Suprapubic skin (tissue), 4 donors: ENCODE results near the gene IQSEC3. TPM values are rescaled to one million over a fixed set of nuclear protein-coding genes. Genes with fewer than 3 reads are reported as not detected.
"Not testable (repeated sequence)": the region's sequence is repeated elsewhere in the genome, so short reads cannot be mapped to it uniquely, and the experiment has no call there.

Source experiments
- DNase-seq, 2 donors: peaks; one replicate each; pipeline ENCODE4 v3.0.0-alpha.2; 2019; ENCODE audit warnings: low spot score in 2 of 2
- H3K27ac ChIP-seq: fragments of 200-600 bp; sonication (generic); one replicate; pipeline ENCODE4 v1.5.1; 2019
- H3K27me3 ChIP-seq: fragments of 200-600 bp; sonication (generic); one replicate; pipeline ENCODE4 v1.5.1; 2019
- H3K36me3 ChIP-seq: fragments of 200-600 bp; sonication (generic); one replicate; pipeline ENCODE4 v1.5.1; 2019
- H3K4me1 ChIP-seq: fragments of 200-600 bp; sonication (generic); one replicate; pipeline ENCODE4 v1.5.1; 2019
- H3K4me3 ChIP-seq: fragments of 200-600 bp; sonication (generic); one replicate; pipeline ENCODE4 v1.5.1; 2019; ENCODE audit warnings: mild to moderate bottlenecking
- H3K9me3 ChIP-seq: fragments of 200-600 bp; sonication (generic); one replicate; pipeline ENCODE4 v1.5.1; 2019
- CTCF ChIP-seq, 2 donors: fragments of 200-600 bp in 1 of 2; fragments of 450-650 bp in 1 of 2; sonication (generic) in 1 of 2; IDR thresholded peaks; one replicate each; pipeline ENCODE4 v1.5.1; 2016 to 2019; ENCODE audit warnings: antibody characterized with exemption in 2 of 2, mild to moderate bottlenecking in 1 of 2, moderate library complexity in 1 of 2
- EP300 ChIP-seq: sonication (generic); formaldehyde crosslinking; IDR thresholded peaks from one replicate; pipeline ENCODE4 v1.6.1; 2017; ENCODE audit warnings: antibody characterized with exemption
- POLR2A ChIP-seq, 2 donors: fragments of 450-650 bp; IDR thresholded peaks; one replicate each; pipeline ENCODE4 v1.6.1; 2017; ENCODE audit warnings: antibody characterized with exemption in 2 of 2, mild to moderate bottlenecking in 2 of 2, moderate library complexity in 2 of 2
- POLR2AphosphoS5 ChIP-seq, 3 donors: sonication (generic); formaldehyde crosslinking; IDR thresholded peaks; one replicate each; pipeline ENCODE4 v1.6.1; 2017; ENCODE audit warnings: antibody characterized with exemption in 3 of 3
- WGBS: methylation state at CpG from one replicate; pipeline ENCODE4 v1.1.5; 2018; 5-methylcytosine and 5-hydroxymethylcytosine counted together
- total RNA-seq, 4 donors: library from RNA; depleted of rRNA; stranded (reverse); fragments of >200 nt; gene quantifications; one replicate each; pipeline ENCODE4 v1.1.0, GENCODE V29; 2016

The IQSEC3 gene
- total RNA-seq, 4 donors from 2014 or later, result 0.18 to 0.21 TPM; not detected in 2

DNA sequence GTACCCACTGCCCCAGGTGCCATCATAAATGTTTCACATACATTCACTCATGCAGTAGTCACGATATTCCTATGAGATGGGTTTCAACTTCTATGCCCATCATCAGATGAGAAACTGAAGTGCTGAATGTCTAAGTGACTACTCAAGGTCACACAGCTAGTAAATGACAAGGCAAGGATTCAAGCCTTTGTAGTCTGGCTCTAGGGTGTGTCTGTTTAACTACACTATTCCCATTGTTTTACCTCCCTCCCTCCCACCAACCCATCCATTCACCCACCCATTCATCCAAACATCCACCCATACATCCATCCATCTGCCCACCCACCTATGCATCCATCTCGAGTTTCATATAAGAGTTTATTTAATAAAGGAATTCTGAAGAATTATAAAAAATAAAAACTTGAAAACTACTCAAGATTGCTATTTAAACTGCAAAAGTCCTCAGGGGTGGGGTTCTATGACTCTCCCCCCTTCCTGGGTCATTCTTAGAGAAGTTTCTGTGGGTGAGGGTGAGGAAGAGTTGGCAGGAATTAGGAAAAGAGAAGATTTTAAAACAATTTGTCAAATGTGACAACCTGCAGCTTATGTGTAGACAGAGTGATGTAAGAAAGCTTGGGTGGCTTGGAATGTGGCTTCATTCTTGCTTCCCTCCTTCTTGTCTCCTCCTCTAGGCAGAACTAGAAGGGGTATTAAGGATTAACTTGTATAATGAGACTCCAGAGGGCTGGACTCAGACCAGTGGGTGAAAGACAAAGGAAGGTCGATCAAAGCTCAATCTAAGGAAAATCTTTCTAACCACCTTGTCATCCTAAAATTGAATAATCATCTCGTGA, 13.4 kb upstream of the IQSEC3 start:
- WGBS, result 60% methylated on average over 4 of the region's 4 CpGs
- H3K27ac ChIP-seq, H3K4me3 ChIP-seq, H3K4me1 ChIP-seq, H3K36me3 ChIP-seq, DNase-seq: not testable (repeated sequence)
- Histone ChIP-seq H3K27me3 (peaks cover 69% of the 10 kb centered on the region), H3K9me3 (peaks cover 10% of the 10 kb centered on the region)

- H3K9me3 ChIP-seq, result peaks cover 10% of the 10 kb centered on the region
- no peaks in the 10 kb centered on the region for H3K4me1 ChIP-seq
- no peak overlapping the region for H3K27ac ChIP-seq
- H3K4me3 ChIP-seq, result no peak overlapping the region
- DNase-seq, result no peak
- H3K36me3 ChIP-seq, result no peaks in the 10 kb centered on the region
- 38% methylated on average over 4 of the region's 4 CpGs for WGBS
- peaks cover 70% of the 10 kb centered on the region for H3K27me3 ChIP-seq
- no peak for TF ChIP-seq POLR2AphosphoS5 (IDR thresholded peaks at IDR 0.05)
- TF ChIP-seq EP300, result no peak
- no peak for TF ChIP-seq CTCF (IDR thresholded peaks at IDR 0.05)
These were observed 12.5 kb upstream of the IQSEC3 start for GRCh38 chr12:53735-54730.

GRCh38 chr12:54750-55535, 11.6 kb upstream of the IQSEC3 start:
- no peak overlapping the region for H3K4me3 ChIP-seq
- H3K27me3 ChIP-seq, result peaks cover 65% of the 10 kb centered on the region
- no peak overlapping the region for H3K27ac ChIP-seq
- peaks cover 13% of the 10 kb centered on the region for H3K9me3 ChIP-seq
- TF ChIP-seq POLR2A (IDR thresholded peaks at IDR 0.05), result no peak
- TF ChIP-seq EP300, result no peak
- TF ChIP-seq CTCF (IDR thresholded peaks at IDR 0.05), result no peak
- TF ChIP-seq POLR2AphosphoS5 (IDR thresholded peaks at IDR 0.05), result no peak
- H3K4me1 ChIP-seq, result no peaks in the 10 kb centered on the region
- no peaks in the 10 kb centered on the region for H3K36me3 ChIP-seq
- WGBS, result 62% methylated on average over 13 of the region's 13 CpGs
- DNase-seq, result no peak

DNA sequence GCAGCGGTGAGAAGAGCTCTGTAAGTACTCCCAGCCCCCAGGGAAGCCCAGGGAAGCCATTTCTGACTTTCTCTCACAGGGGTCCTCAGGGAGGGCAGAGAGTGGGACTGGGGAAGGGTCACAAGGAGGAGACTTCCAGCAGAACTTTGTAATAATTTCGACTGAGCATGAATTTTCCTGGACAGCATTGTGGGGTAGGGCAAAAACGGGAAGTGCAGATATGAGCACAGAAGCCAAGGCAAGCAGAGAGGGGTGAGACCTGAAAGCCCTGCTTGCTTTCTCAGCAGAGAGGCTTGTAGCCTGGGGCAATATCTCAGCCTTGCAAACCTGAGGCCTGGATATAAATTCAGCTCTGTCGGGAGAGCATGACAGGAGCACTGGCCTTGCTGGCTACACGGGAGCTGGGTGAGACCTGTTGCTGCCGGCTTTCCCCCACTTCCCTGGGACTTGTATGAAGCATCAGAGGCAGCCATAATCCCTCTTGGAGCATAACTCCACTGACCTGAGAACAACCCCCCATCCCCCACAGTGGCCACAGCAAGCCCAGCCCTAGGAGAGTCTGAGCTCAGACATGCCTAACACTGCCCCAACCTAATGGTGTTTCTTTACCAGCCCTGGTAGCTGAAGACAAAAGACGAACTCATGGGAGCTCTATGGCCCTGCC, 9.8 kb upstream of the IQSEC3 start:
- DNase-seq, result no peak
- Histone ChIP-seq H3K9me3 (peaks cover 13% of the 10 kb centered on the region), H3K4me3 (no peak overlapping the region), H3K27me3 (peaks cover 66% of the 10 kb centered on the region), H3K27ac (no peak overlapping the region), H3K36me3 (no peaks in the 10 kb centered on the region), H3K4me1 (no peaks in the 10 kb centered on the region)
- WGBS, result 53% methylated on average over 7 of the region's 7 CpGs
- TF ChIP-seq POLR2AphosphoS5 (IDR thresholded peaks at IDR 0.05) (no peak), CTCF (IDR thresholded peaks at IDR 0.05) (no peak), EP300 (no peak), POLR2A (IDR thresholded peaks at IDR 0.05) (no peak)

- Histone ChIP-seq H3K27me3 (peaks cover 58% of the 10 kb centered on the region), H3K9me3 (peaks cover 13% of the 10 kb centered on the region), H3K4me3 (no peak overlapping the region), H3K27ac (no peak overlapping the region), H3K4me1 (no peaks in the 10 kb centered on the region), H3K36me3 (no peaks in the 10 kb centered on the region)
- TF ChIP-seq EP300 (no peak), POLR2A (IDR thresholded peaks at IDR 0.05) (no peak), POLR2AphosphoS5 (IDR thresholded peaks at IDR 0.05) (no peak), CTCF (IDR thresholded peaks at IDR 0.05) (no peak)
- no peak for DNase-seq
- 80% methylated on average over 7 of the region's 7 CpGs for WGBS
These were observed 9.0 kb upstream of the IQSEC3 start for GRCh38 chr12:57539-57938.
